Measurements from ENCODE around the gene APBB2. TPM values are rescaled to one million over a fixed set of nuclear protein-coding genes. Genes with fewer than 3 reads are reported as not detected.

APBB2 gene
- total and polyA plus RNA-seq, 10 of the 15 experiments (the other 5 are each of a cell fraction or from before 2014, with no cell fraction given) = 2.7 to 24.6 (median 19.0) TPM

DNA sequence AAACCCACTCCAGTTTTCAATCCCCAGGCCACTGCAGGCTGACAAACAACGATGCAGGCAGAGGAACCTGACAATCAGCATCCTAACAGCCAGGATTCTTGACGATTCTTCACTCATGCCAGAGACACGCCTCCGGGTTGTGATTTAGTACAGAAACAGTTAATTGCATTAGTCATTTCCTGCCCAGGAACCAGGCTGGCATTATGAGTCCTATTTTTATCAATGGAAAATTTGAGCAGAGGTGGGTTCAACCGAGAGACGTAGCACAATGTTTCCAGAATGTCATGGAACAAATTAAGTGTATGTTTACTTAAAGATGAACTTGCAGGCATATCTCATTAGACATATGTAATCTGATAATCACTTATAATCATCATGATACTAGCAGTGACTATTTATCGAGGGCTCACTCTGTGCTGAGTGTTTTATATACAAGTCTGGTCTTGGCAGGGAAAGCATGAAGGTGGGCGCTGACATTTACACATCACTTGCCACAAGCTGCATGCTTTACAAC is 304.9 kb downstream of the APBB2 start:
- ChIA-PET RAD21 (ENCODE audit: unreplicated experiment) (interaction anchor here (1.1 to 1.5 kb wide), 3 partner anchors 15 to 67 kb away, joined by 3 to 10 read pairs (median 9); no protein-coding TSS in a partner anchor), POLR2A (interaction anchor here (0.7 to 1.2 kb wide), 2 partner anchors 15 to 1058 kb away, joined by 3 read pairs; no protein-coding TSS in a partner anchor), SMC1A (ENCODE audit: uncharacterized antibody, unreplicated experiment) (interaction anchor here (2.3 kb wide), 1 partner anchor 16 kb away, joined by 13 read pairs; no protein-coding TSS in a partner anchor), CTCF (interaction anchor here (0.6 to 12.8 kb wide), 12 partner anchors 9 to 719 kb away, joined by 3 to 190 read pairs (median 4); no protein-coding TSS in a partner anchor)
- Histone ChIP-seq H3K79me2 (ENCODE audit: control insufficient read depth, insufficient read depth, low read length) (no peaks in the 10 kb centered on the region), H3K36me3 (ENCODE audit: control insufficient read depth in 2 of 2, insufficient read depth in 2 of 2, low read length in 1 of 2) (no peaks in the 10 kb centered on the region; a peak in 1 of 4 replicates), H2AFZ (ENCODE audit: control insufficient read depth, low read depth, low read length) (peak overlapping the region; percentile 8; the same call in 1 of the 2 replicates), H3K9ac (ENCODE audit: control insufficient read depth, insufficient read depth, low read length) (no peak overlapping the region), H3K9me3 (replicated peaks; ENCODE audit: control insufficient read depth, insufficient read depth, low read length) (no peaks in the 10 kb centered on the region), H3K27ac (ENCODE audit: control insufficient read depth, insufficient read depth) (no peak overlapping the region), H3K4me2 (ENCODE audit: control insufficient read depth, insufficient read depth) (peak overlapping the region; percentile 7; the same call in 1 of the 2 replicates), H3K4me3 (no peak overlapping the region), H3K4me1 (ENCODE audit: control insufficient read depth, insufficient read depth, low read length) (peaks cover 4% of the 10 kb centered on the region; the same call in 1 of the 2 replicates), H4K20me1 (ENCODE audit: control insufficient read depth, insufficient read depth) (no peaks in the 10 kb centered on the region), H3K27me3 (replicated peaks in 1 of 2; ENCODE audit: control insufficient read depth in 2 of 2, insufficient read depth in 2 of 2, low read length in 1 of 2) (no peaks in the 10 kb centered on the region)
- in situ Hi-C loops (cut with MboI) = loop anchor here (25.0 kb wide), 1 partner anchor 753 kb away; no protein-coding TSS in a partner anchor
- no TSS peak for BruUV-seq (replicated peaks)
- FAIRE-seq = no peak
- peak; percentile 34 for ATAC-seq
- no peak for DNase-seq (ENCODE audit: low read depth, low spot score)
- 49% methylated on average over 8 of the region's 8 CpGs for WGBS (ENCODE audit: insufficient coverage, insufficient replicate concordance, low lambda C conversion rate, missing lambda C conversion rate)
- intact Hi-C loops (cut with micrococcal nuclease; ENCODE audit: unreplicated experiment) = no loop called here
- TF ChIP-seq CBX3 (IDR thresholded peaks at IDR 0.05; ENCODE audit: borderline replicate concordance, low read depth) = no peak
- TF ChIP-seq ATF7 (IDR thresholded peaks at IDR 0.05; ENCODE audit: low read depth) = peak; percentile 48; the same call in 1 of the 2 replicates

DNA sequence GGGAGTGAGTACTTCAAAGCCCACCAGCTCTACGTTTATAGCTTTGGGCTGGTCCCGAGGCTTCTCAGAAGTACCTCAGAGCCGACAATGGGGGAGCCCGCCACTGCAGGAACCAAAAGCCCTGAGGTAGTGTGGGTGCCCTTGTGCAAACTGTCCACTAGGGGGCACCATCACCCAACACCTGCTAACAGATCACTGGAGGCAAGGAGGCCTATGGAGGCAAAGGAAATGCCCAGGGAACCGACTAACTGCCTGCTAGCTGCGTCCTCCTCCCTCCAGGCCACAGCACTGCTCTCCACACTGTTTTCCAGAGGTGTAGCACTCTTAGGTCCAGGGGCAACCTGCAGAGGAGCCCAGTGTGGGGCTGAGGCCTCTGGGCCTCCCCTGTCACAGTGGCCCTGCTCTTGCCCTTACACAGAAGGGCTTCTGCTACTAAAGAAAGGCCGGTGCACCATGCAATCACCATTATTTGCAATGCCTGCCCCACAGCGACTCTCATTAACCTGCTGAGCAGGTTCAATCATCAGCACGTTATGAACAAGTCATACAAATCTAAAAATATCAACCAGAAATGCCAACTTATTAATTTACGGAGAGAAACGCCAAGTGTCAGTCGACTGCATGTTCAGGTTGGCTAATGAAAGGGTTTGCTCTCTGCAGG is 305.5 kb downstream of the APBB2 start:
- Histone ChIP-seq H3K27me3 (replicated peaks in 1 of 2; ENCODE audit: control insufficient read depth in 2 of 2, insufficient read depth in 2 of 2, low read length in 1 of 2) (no peaks in the 10 kb centered on the region), H3K4me3 (no peak overlapping the region), H3K4me2 (ENCODE audit: control insufficient read depth, insufficient read depth) (no peak overlapping the region; the same call in 1 of the 2 replicates), H3K79me2 (ENCODE audit: control insufficient read depth, insufficient read depth, low read length) (no peaks in the 10 kb centered on the region), H3K9ac (ENCODE audit: control insufficient read depth, insufficient read depth, low read length) (no peak overlapping the region), H3K4me1 (ENCODE audit: control insufficient read depth, insufficient read depth, low read length) (peaks cover 4% of the 10 kb centered on the region; the same call in 1 of the 2 replicates), H3K27ac (ENCODE audit: control insufficient read depth, insufficient read depth) (no peak overlapping the region), H2AFZ (ENCODE audit: control insufficient read depth, low read depth, low read length) (peak overlapping the region; percentile 72), H4K20me1 (ENCODE audit: control insufficient read depth, insufficient read depth) (no peaks in the 10 kb centered on the region), H3K9me3 (replicated peaks; ENCODE audit: control insufficient read depth, insufficient read depth, low read length) (no peaks in the 10 kb centered on the region), H3K36me3 (ENCODE audit: control insufficient read depth in 2 of 2, insufficient read depth in 2 of 2, low read length in 1 of 2) (no peaks in the 10 kb centered on the region; a peak in 1 of 4 replicates)
- RAD21 ChIA-PET (ENCODE audit: unreplicated experiment) = interaction anchor here (0.9 to 1.4 kb wide), 4 partner anchors 16 to 305 kb away, joined by 3 to 10 read pairs (median 3); partner anchors contain the start of gene APBB2
- SMC1A ChIA-PET (ENCODE audit: uncharacterized antibody, unreplicated experiment) = interaction anchor here (1.1 to 2.3 kb wide), 2 partner anchors 12 to 16 kb away, joined by 4 to 13 read pairs; no protein-coding TSS in a partner anchor
- WGBS (ENCODE audit: insufficient coverage, insufficient replicate concordance, low lambda C conversion rate, missing lambda C conversion rate) = 18% methylated on average over 12 of the region's 12 CpGs
- DNase-seq (ENCODE audit: low read depth, low spot score) = peak; percentile 40
- intact Hi-C loops (cut with micrococcal nuclease; ENCODE audit: unreplicated experiment) (loop anchor here (1.0 kb wide), 1 partner anchor 305 kb away; the partner anchor contains the start of gene APBB2), in situ Hi-C loops (cut with MboI) (loop anchor here (25.0 kb wide), 1 partner anchor 753 kb away; no protein-coding TSS in a partner anchor)
- FAIRE-seq = peak; percentile 44
- BruUV-seq (replicated peaks) = no TSS peak
- CTCF ChIA-PET = interaction anchor here (0.6 to 12.8 kb wide), 14 partner anchors 8 to 753 kb away, joined by 3 to 190 read pairs (median 4); no protein-coding TSS in a partner anchor
- ATAC-seq = peak; percentile 99
- POLR2A ChIA-PET = interaction anchor here (0.6 to 1.2 kb wide), 2 partner anchors 16 to 28 kb away, joined by 3 to 9 read pairs; no protein-coding TSS in a partner anchor
- TF ChIP-seq RB1 (IDR thresholded peaks at IDR 0.05; ENCODE audit: borderline replicate concordance) (peak; percentile 44; the same call in 1 of the 2 replicates), NBN (IDR thresholded peaks at IDR 0.05) (0 out of 2 replicates have a peak, but pooled peaks have one; percentile 8), HDGF (IDR thresholded peaks at IDR 0.05) (0 out of 2 replicates have a peak, but pooled peaks have one; percentile 15), RAD21 (IDR thresholded peaks at IDR 0.05; ENCODE audit: insufficient read depth, low read depth, low read length) (peak; percentile 82), POU2F2 (IDR thresholded peaks at IDR 0.05; ENCODE audit: borderline replicate concordance, low read depth, low read length) (0 out of 3 replicates have a peak, but pooled peaks have one; percentile 10), YY1 (IDR thresholded peaks at IDR 0.05; ENCODE audit: low read depth, low read length) (peak; percentile 78; the same call in 1 of the 2 replicates), TCF12 (IDR thresholded peaks at IDR 0.05; ENCODE audit: low read depth, low read length) (0 out of 2 replicates have a peak, but pooled peaks have one; percentile 57)
- TF ChIP-seq, protein P1, sequence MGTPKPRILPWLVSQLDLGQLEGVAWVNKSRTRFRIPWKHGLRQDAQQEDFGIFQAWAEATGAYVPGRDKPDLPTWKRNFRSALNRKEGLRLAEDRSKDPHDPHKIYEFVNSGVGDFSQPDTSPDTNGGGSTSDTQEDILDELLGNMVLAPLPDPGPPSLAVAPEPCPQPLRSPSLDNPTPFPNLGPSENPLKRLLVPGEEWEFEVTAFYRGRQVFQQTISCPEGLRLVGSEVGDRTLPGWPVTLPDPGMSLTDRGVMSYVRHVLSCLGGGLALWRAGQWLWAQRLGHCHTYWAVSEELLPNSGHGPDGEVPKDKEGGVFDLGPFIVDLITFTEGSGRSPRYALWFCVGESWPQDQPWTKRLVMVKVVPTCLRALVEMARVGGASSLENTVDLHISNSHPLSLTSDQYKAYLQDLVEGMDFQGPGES (IDR thresholded peaks at IDR 0.05) = no peak
- TF ChIP-seq, protein P2, sequence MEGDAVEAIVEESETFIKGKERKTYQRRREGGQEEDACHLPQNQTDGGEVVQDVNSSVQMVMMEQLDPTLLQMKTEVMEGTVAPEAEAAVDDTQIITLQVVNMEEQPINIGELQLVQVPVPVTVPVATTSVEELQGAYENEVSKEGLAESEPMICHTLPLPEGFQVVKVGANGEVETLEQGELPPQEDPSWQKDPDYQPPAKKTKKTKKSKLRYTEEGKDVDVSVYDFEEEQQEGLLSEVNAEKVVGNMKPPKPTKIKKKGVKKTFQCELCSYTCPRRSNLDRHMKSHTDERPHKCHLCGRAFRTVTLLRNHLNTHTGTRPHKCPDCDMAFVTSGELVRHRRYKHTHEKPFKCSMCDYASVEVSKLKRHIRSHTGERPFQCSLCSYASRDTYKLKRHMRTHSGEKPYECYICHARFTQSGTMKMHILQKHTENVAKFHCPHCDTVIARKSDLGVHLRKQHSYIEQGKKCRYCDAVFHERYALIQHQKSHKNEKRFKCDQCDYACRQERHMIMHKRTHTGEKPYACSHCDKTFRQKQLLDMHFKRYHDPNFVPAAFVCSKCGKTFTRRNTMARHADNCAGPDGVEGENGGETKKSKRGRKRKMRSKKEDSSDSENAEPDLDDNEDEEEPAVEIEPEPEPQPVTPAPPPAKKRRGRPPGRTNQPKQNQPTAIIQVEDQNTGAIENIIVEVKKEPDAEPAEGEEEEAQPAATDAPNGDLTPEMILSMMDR (IDR thresholded peaks at IDR 0.05 in 2 of 3, conservative IDR thresholded peaks at IDR 0.05 in 1 of 3; ENCODE audit: control insufficient read depth in 2 of 3, extremely low read depth in 1 of 3, insufficient read depth in 1 of 3, low read depth in 3 of 3, low read length in 3 of 3) = peak; percentile 92 to 97 (median 93)
